Measurements from ENCODE around the gene DCTD. TPM values are rescaled to one million over a fixed set of nuclear protein-coding genes. Genes with fewer than 3 reads are reported as not detected.

DCTD gene
- total and polyA plus RNA-seq, 4 donors, result 36.9 to 52.9 (median 44.7) TPM

GRCh38 chr4:182863501-182863900 is 53.7 kb downstream of the DCTD start:
- WGBS, result 74% methylated on average over 6 of the region's 6 CpGs
- Histone ChIP-seq H3K27me3 (ENCODE audit: control insufficient read depth in 4 of 4, insufficient read depth in 4 of 4, low read length in 3 of 4) (no peaks in the 10 kb centered on the region), H3K36me3 (ENCODE audit: control insufficient read depth in 4 of 4, insufficient read depth in 3 of 4, low read depth in 1 of 4, low read length in 3 of 4) (no peaks in the 10 kb centered on the region), H3K9ac (ENCODE audit: low read depth in 1 of 2, low read length in 2 of 2) (no peak overlapping the region), H3K27ac (ENCODE audit: low read depth in 1 of 2, low read length in 2 of 2) (peak overlapping the region in 1 of 2 donors; percentile 23), H3K4me1 (ENCODE audit: control insufficient read depth in 4 of 4, insufficient read depth in 4 of 4, low read length in 3 of 4) (peaks cover 0 to 23% (median 14%) of the 10 kb centered on the region in 4 donors), H3K9me3 (ENCODE audit: control insufficient read depth in 4 of 4, low read length in 3 of 4) (no peaks in the 10 kb centered on the region), H3K4me3 (ENCODE audit: low read depth in 1 of 3, low read length in 3 of 3) (no peak overlapping the region)
- TF ChIP-seq, protein P1, sequence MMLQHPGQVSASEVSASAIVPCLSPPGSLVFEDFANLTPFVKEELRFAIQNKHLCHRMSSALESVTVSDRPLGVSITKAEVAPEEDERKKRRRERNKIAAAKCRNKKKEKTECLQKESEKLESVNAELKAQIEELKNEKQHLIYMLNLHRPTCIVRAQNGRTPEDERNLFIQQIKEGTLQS (IDR thresholded peaks at IDR 0.05), result no peak
- TF ChIP-seq FOXA1 (IDR thresholded peaks at IDR 0.05) (no peak), EGR1 (IDR thresholded peaks at IDR 0.05; ENCODE audit: low read depth in 2 of 2) (no peak), HNF4A (conservative IDR thresholded peaks at IDR 0.05) (no peak), NR2F2 (IDR thresholded peaks at IDR 0.05) (no peak), GABPA (IDR thresholded peaks at IDR 0.05 in 1 of 2, conservative IDR thresholded peaks at IDR 0.05 in 1 of 2) (no peak), CTCF (IDR thresholded peaks at IDR 0.05; ENCODE audit: low read depth, low read length, missing input control) (no peak), MAX (IDR thresholded peaks at IDR 0.05) (no peak), YY1 (IDR thresholded peaks at IDR 0.05) (no peak), JUND (IDR thresholded peaks at IDR 0.05) (no peak), RXRA (IDR thresholded peaks at IDR 0.05) (no peak), RAD21 (IDR thresholded peaks at IDR 0.05) (no peak), FOXA2 (IDR thresholded peaks at IDR 0.05) (no peak)
- TF ChIP-seq, protein P2, sequence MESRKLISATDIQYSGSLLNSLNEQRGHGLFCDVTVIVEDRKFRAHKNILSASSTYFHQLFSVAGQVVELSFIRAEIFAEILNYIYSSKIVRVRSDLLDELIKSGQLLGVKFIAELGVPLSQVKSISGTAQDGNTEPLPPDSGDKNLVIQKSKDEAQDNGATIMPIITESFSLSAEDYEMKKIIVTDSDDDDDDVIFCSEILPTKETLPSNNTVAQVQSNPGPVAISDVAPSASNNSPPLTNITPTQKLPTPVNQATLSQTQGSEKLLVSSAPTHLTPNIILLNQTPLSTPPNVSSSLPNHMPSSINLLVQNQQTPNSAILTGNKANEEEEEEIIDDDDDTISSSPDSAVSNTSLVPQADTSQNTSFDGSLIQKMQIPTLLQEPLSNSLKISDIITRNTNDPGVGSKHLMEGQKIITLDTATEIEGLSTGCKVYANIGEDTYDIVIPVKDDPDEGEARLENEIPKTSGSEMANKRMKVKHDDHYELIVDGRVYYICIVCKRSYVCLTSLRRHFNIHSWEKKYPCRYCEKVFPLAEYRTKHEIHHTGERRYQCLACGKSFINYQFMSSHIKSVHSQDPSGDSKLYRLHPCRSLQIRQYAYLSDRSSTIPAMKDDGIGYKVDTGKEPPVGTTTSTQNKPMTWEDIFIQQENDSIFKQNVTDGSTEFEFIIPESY (IDR thresholded peaks at IDR 0.05), result no peak
- TF ChIP-seq, protein P3, sequence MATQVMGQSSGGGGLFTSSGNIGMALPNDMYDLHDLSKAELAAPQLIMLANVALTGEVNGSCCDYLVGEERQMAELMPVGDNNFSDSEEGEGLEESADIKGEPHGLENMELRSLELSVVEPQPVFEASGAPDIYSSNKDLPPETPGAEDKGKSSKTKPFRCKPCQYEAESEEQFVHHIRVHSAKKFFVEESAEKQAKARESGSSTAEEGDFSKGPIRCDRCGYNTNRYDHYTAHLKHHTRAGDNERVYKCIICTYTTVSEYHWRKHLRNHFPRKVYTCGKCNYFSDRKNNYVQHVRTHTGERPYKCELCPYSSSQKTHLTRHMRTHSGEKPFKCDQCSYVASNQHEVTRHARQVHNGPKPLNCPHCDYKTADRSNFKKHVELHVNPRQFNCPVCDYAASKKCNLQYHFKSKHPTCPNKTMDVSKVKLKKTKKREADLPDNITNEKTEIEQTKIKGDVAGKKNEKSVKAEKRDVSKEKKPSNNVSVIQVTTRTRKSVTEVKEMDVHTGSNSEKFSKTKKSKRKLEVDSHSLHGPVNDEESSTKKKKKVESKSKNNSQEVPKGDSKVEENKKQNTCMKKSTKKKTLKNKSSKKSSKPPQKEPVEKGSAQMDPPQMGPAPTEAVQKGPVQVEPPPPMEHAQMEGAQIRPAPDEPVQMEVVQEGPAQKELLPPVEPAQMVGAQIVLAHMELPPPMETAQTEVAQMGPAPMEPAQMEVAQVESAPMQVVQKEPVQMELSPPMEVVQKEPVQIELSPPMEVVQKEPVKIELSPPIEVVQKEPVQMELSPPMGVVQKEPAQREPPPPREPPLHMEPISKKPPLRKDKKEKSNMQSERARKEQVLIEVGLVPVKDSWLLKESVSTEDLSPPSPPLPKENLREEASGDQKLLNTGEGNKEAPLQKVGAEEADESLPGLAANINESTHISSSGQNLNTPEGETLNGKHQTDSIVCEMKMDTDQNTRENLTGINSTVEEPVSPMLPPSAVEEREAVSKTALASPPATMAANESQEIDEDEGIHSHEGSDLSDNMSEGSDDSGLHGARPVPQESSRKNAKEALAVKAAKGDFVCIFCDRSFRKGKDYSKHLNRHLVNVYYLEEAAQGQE (IDR thresholded peaks at IDR 0.05), result no peak
- no peak for DNase-seq (ENCODE audit: low spot score)

DNA sequence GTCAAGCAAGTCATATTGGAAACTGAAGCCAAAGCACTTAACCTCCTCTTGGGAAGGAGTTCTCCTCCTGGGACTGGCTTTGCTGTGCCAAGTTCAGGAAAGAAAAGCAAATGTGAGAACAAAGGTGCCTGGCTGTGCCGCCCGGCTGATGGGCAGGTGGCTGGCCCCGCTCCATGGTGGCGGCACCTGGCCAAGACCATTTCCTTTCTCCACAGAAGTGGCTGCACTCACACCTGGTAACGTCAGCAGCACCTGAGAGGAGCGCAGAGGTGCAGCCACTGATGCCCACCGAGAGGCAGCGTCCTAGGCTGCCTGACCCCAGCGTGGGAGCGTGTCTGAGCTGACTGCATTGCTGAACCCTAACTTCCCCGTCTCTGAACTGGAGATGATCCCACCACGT is 54.3 kb downstream of the DCTD start:
- H3K27ac ChIP-seq (ENCODE audit: low read depth in 1 of 2, low read length in 2 of 2), result peak overlapping the region; percentile 23 to 51
- no peaks in the 10 kb centered on the region for H3K9me3 ChIP-seq (ENCODE audit: control insufficient read depth in 4 of 4, low read length in 3 of 4)
- no peak overlapping the region for H3K9ac ChIP-seq (ENCODE audit: low read depth in 1 of 2, low read length in 2 of 2)
- peaks cover 0 to 23% (median 14%) of the 10 kb centered on the region in 4 donors for H3K4me1 ChIP-seq (ENCODE audit: control insufficient read depth in 4 of 4, insufficient read depth in 4 of 4, low read length in 3 of 4)
- no peak overlapping the region for H3K4me3 ChIP-seq (ENCODE audit: low read depth in 1 of 3, low read length in 3 of 3)
- TF ChIP-seq GABPA (IDR thresholded peaks at IDR 0.05 in 1 of 2, conservative IDR thresholded peaks at IDR 0.05 in 1 of 2) (no peak), HNF4A (conservative IDR thresholded peaks at IDR 0.05) (peak in 1 of 2 donors; percentile 16), JUND (IDR thresholded peaks at IDR 0.05) (no peak), FOXA2 (IDR thresholded peaks at IDR 0.05) (no peak)
- 65% methylated on average over 12 of the region's 12 CpGs for WGBS
- H3K27me3 ChIP-seq (ENCODE audit: control insufficient read depth in 4 of 4, insufficient read depth in 4 of 4, low read length in 3 of 4), result no peaks in the 10 kb centered on the region
- H3K36me3 ChIP-seq (ENCODE audit: control insufficient read depth in 4 of 4, insufficient read depth in 3 of 4, low read depth in 1 of 4, low read length in 3 of 4), result no peaks in the 10 kb centered on the region
- DNase-seq (ENCODE audit: low spot score), result no peak

All from liver (tissue), 9 donors.